OCI-LY1 (cell line): ENCODE results near the gene TAF11L4.
"Not testable (repeated sequence)": the region's sequence is repeated elsewhere in the genome, so short reads cannot be mapped to it uniquely, and the experiment has no call there.

Experiments
- EZH2 ChIP-seq: fragments of 200-600 bp; sonication (generic), shearing (Covaris generic); IDR thresholded peaks from 2 replicates; pipeline ENCODE4 v1.8.0; 2017; ENCODE audit warnings: borderline replicate concordance, mixed run types, mild to moderate bottlenecking, antibody characterized with exemption, low read length, moderate library complexity, mixed read lengths
- TF ChIP-seq, protein P1 (sequence below): fragments of 200-600 bp; sonication (generic), shearing (Covaris generic); IDR thresholded peaks from 2 replicates; pipeline ENCODE4 v1.5.1; 2017; ENCODE audit warnings: mild to moderate bottlenecking, antibody characterized with exemption, low read length, moderate library complexity, mixed read lengths

DNA sequence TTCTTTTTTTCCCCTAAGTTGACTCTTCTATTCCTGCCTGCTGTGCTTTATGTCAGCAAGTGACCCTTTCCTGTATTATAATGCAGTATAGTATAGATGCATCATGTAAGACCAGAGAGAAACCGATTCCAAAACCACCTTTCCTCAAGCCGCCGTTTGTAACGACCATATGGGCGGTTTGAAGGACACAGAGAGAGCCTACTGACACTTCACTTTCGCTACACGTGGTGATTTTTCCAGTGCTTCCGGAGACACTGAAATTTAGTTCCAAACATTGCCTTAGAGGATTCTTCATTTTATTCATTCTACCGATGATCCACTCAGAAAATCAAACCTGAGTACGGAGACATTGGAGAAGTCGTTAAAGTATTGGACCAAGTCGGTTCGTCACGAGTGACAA, 2.1 kb upstream of the TAF11L4 start:
- TF ChIP-seq, protein P1, sequence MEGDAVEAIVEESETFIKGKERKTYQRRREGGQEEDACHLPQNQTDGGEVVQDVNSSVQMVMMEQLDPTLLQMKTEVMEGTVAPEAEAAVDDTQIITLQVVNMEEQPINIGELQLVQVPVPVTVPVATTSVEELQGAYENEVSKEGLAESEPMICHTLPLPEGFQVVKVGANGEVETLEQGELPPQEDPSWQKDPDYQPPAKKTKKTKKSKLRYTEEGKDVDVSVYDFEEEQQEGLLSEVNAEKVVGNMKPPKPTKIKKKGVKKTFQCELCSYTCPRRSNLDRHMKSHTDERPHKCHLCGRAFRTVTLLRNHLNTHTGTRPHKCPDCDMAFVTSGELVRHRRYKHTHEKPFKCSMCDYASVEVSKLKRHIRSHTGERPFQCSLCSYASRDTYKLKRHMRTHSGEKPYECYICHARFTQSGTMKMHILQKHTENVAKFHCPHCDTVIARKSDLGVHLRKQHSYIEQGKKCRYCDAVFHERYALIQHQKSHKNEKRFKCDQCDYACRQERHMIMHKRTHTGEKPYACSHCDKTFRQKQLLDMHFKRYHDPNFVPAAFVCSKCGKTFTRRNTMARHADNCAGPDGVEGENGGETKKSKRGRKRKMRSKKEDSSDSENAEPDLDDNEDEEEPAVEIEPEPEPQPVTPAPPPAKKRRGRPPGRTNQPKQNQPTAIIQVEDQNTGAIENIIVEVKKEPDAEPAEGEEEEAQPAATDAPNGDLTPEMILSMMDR = not testable (repeated sequence)
- not testable (repeated sequence) for TF ChIP-seq EZH2
